HG02610 (cell line): ENCODE measurements around the gene HIP1.
"Not testable (repeated sequence)": the region's sequence is repeated elsewhere in the genome, so short reads cannot be mapped to it uniquely, and the experiment has no call there.

Experiments
- ATAC-seq: cut with Tn5 transposase; IDR thresholded peaks from one replicate; pipeline ENCODE4 v1.9.1; 2021; ENCODE audit warnings: mild to moderate bottlenecking, moderate library complexity; ENCODE audit not compliant: unreplicated experiment

Gene HIP1

GRCh38 chr7:75619636-75620035 is 119.1 kb downstream of the HIP1 start:
- no peak for ATAC-seq

GRCh38 chr7:75617634-75618234 is 121.0 kb downstream of the HIP1 start:
- ATAC-seq, result no peak

GRCh38 chr7:75616421-75617167 is 122.1 kb downstream of the HIP1 start:
- ATAC-seq, result no peak

- ATAC-seq, result no peak
Measured at GRCh38 chr7:75614401-75614800, 124.3 kb downstream of the HIP1 start.

- ATAC-seq, result no peak
Measured at GRCh38 chr7:75613351-75613750, 125.4 kb downstream of the HIP1 start.

- ATAC-seq, result no peak
Measured at GRCh38 chr7:75611557-75612178, 127.1 kb downstream of the HIP1 start.

- not testable (repeated sequence) for ATAC-seq
Measured at GRCh38 chr7:75609416-75609815, 129.3 kb downstream of the HIP1 start.

GRCh38 chr7:75608451-75609122 is 130.2 kb downstream of the HIP1 start:
- ATAC-seq, result no peak

GRCh38 chr7:75604408-75604807 is 134.3 kb downstream of the HIP1 start:
- ATAC-seq, result no peak

GRCh38 chr7:75602831-75603230 is 135.9 kb downstream of the HIP1 start:
- not testable (repeated sequence) for ATAC-seq

- ATAC-seq, result no peak
Measured at GRCh38 chr7:75601539-75601938, 137.2 kb downstream of the HIP1 start.

GRCh38 chr7:75600748-75601147 is 138.0 kb downstream of the HIP1 start:
- ATAC-seq, result not testable (repeated sequence)

- no peak for ATAC-seq
Measured at GRCh38 chr7:75599244-75599781, 139.4 kb downstream of the HIP1 start.

- ATAC-seq, result peak; percentile 67
Measured at GRCh38 chr7:75596727-75597614, 141.8 kb downstream of the HIP1 start.

- no peak for ATAC-seq
Measured at GRCh38 chr7:75595766-75596165, 143.0 kb downstream of the HIP1 start.

- not testable (repeated sequence) for ATAC-seq
Measured at GRCh38 chr7:75593500-75594184, 145.1 kb downstream of the HIP1 start.

- no peak for ATAC-seq
Measured at GRCh38 chr7:75591467-75592255, 147.1 kb downstream of the HIP1 start.

- ATAC-seq, result no peak
Measured at GRCh38 chr7:75590373-75591005, 148.3 kb downstream of the HIP1 start.
